B cell (primary cell): ENCODE results near the gene ENO3.

Experiments
- EZH2 ChIP-seq: IDR thresholded peaks from 2 replicates; pipeline ENCODE4 v1.6.1; 2012; ENCODE audit warnings: borderline replicate concordance, low read depth, mild to moderate bottlenecking, moderate library complexity, low read length; ENCODE audit not compliant: insufficient read depth, poor library complexity, severe bottlenecking
- TF ChIP-seq, protein P1 (sequence below): fragments of 200-600 bp; IDR thresholded peaks from one replicate; pipeline ENCODE4 v1.8.0; 2022; ENCODE audit warnings: antibody characterized with exemption, mild to moderate bottlenecking

DNA sequence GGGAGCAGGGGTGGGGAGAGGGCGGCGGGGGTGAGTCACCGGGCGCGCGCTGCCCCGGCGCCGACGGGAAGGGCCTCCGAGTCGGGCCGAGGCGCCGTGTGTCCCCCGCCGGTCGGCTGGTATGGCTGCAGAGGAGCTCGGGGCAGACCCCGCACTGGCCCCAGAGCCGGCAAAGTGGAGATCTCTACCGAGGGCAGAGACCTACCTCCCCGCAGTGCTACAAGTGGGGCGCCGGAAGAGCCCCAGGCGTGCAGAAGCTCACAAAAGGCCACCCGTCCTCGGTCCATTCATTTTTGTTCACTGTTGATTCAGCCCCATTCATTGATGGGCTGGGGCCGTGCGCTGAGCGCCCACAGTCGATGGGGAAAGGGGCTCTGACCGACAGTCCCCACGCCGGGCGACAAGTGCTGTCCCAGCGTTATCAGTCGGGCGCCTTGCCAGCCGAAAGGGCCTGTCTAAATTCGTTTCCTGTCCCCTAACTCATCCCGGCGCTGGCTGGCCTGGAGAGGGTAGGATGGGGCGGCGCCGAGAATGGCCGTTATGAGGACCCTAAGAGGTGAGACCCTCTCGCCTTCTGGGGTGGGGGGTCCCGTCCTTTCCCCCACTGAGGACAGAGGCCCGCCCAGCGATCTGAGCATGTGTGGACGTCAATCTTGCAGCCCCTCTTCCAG lies 709 bp upstream of the ENO3 start:
- TF ChIP-seq, protein P1, sequence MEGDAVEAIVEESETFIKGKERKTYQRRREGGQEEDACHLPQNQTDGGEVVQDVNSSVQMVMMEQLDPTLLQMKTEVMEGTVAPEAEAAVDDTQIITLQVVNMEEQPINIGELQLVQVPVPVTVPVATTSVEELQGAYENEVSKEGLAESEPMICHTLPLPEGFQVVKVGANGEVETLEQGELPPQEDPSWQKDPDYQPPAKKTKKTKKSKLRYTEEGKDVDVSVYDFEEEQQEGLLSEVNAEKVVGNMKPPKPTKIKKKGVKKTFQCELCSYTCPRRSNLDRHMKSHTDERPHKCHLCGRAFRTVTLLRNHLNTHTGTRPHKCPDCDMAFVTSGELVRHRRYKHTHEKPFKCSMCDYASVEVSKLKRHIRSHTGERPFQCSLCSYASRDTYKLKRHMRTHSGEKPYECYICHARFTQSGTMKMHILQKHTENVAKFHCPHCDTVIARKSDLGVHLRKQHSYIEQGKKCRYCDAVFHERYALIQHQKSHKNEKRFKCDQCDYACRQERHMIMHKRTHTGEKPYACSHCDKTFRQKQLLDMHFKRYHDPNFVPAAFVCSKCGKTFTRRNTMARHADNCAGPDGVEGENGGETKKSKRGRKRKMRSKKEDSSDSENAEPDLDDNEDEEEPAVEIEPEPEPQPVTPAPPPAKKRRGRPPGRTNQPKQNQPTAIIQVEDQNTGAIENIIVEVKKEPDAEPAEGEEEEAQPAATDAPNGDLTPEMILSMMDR = no peak
- TF ChIP-seq EZH2 = no peak
